ENCODE results near the gene NTSR1. TPM values are rescaled to one million over a fixed set of nuclear protein-coding genes. Genes with fewer than 3 reads are reported as not detected.

Gene NTSR1
- total RNA-seq, 1 experiment from 2014 or later: 0.98 TPM

GRCh38 chr20:62772619-62772989, 64.0 kb downstream of the NTSR1 start:
- intact Hi-C loops (cut with micrococcal nuclease; ENCODE audit: unreplicated experiment): no loop called here
- POLR2A ChIA-PET (ENCODE audit: unreplicated experiment): no interaction called here

GRCh38 chr20:62772990-62773844, 64.6 kb downstream of the NTSR1 start:
- no TSS peak for BruUV-seq (replicated peaks)
- no peaks in the 10 kb centered on the region for H3K36me3 ChIP-seq (ENCODE audit: low read depth)
- no peaks in the 10 kb centered on the region for H4K20me1 ChIP-seq (ENCODE audit: insufficient read depth)
- peak in 1 of 2 experiments; percentile 93 for DNase-seq
- CTCF ChIA-PET: interaction anchor here (0.6 kb wide), 1 partner anchor 121 kb away, joined by 3 read pairs; no protein-coding TSS in a partner anchor
- peaks cover 41% of the 10 kb centered on the region for H3F3A ChIP-seq (ENCODE audit: insufficient read depth, low read depth)
- H3K4me1 ChIP-seq (replicated peaks; ENCODE audit: insufficient read depth): peaks cover 55% of the 10 kb centered on the region
- no peaks in the 10 kb centered on the region for H3K27me3 ChIP-seq (ENCODE audit: insufficient read depth, low read depth)
- peak overlapping the region; percentile 69 for H3K4me2 ChIP-seq
- TF ChIP-seq CTCF (conservative IDR thresholded peaks at IDR 0.05) (no peak), EZH2 (IDR thresholded peaks at IDR 0.05; ENCODE audit: low read depth) (no peak)
- intact Hi-C loops (cut with micrococcal nuclease; ENCODE audit: unreplicated experiment): no loop called here
- 0 out of 2 replicates have a peak overlapping the region, but pooled peaks have one; percentile 16 for H2AFZ ChIP-seq
- peak overlapping the region; percentile 22; the same call in 1 of the 2 replicates for H3K4me3 ChIP-seq
- H3K9me2 ChIP-seq (ENCODE audit: insufficient read depth): no peaks in the 10 kb centered on the region
- no peaks in the 10 kb centered on the region for H3K79me2 ChIP-seq (ENCODE audit: low read depth)
- POLR2A ChIA-PET (ENCODE audit: unreplicated experiment): no interaction called here
- no peaks in the 10 kb centered on the region for H3K9me3 ChIP-seq (ENCODE audit: insufficient read depth, low read depth)
- H3K27ac ChIP-seq: peak overlapping the region; percentile 63

More at GRCh38 chr20:62772619-62772989, 64.0 kb downstream of the NTSR1 start:
- Histone ChIP-seq H3K79me2 (ENCODE audit: low read depth) (no peaks in the 10 kb centered on the region), H3K27me3 (ENCODE audit: insufficient read depth, low read depth) (no peaks in the 10 kb centered on the region), H3K36me3 (ENCODE audit: low read depth) (no peaks in the 10 kb centered on the region), H2AFZ (0 out of 2 replicates have a peak overlapping the region, but pooled peaks have one; percentile 16), H3K4me1 (replicated peaks; ENCODE audit: insufficient read depth) (peaks cover 61% of the 10 kb centered on the region), H3K4me2 (peak overlapping the region; percentile 69), H3K27ac (peak overlapping the region; percentile 63), H4K20me1 (ENCODE audit: insufficient read depth) (no peaks in the 10 kb centered on the region), H3F3A (ENCODE audit: insufficient read depth, low read depth) (peaks cover 43% of the 10 kb centered on the region), H3K4me3 (peak overlapping the region; percentile 22; the same call in 1 of the 2 replicates), H3K9me2 (ENCODE audit: insufficient read depth) (no peaks in the 10 kb centered on the region), H3K9me3 (ENCODE audit: insufficient read depth, low read depth) (no peaks in the 10 kb centered on the region)
- no peak for TF ChIP-seq EZH2 (IDR thresholded peaks at IDR 0.05; ENCODE audit: low read depth)
- no peak for TF ChIP-seq CTCF (conservative IDR thresholded peaks at IDR 0.05)
- BruUV-seq (replicated peaks): no TSS peak
- CTCF ChIA-PET: no interaction called here
- DNase-seq: no peak

- DNase-seq: no peak
- Histone ChIP-seq H3K4me1 (replicated peaks; ENCODE audit: insufficient read depth) (peaks cover 46% of the 10 kb centered on the region), H3K27ac (peak overlapping the region; percentile 63), H3K36me3 (ENCODE audit: low read depth) (no peaks in the 10 kb centered on the region), H3K79me2 (ENCODE audit: low read depth) (no peaks in the 10 kb centered on the region), H2AFZ (no peak overlapping the region), H4K20me1 (ENCODE audit: insufficient read depth) (no peaks in the 10 kb centered on the region), H3K9me3 (ENCODE audit: insufficient read depth, low read depth) (no peaks in the 10 kb centered on the region), H3K4me2 (peak overlapping the region; percentile 69), H3K27me3 (ENCODE audit: insufficient read depth, low read depth) (no peaks in the 10 kb centered on the region), H3K4me3 (no peak overlapping the region), H3F3A (ENCODE audit: insufficient read depth, low read depth) (peaks cover 32% of the 10 kb centered on the region), H3K9me2 (ENCODE audit: insufficient read depth) (no peaks in the 10 kb centered on the region)
- POLR2A ChIA-PET (ENCODE audit: unreplicated experiment): no interaction called here
- no TSS peak for BruUV-seq (replicated peaks)
- intact Hi-C loops (cut with micrococcal nuclease; ENCODE audit: unreplicated experiment): no loop called here
- CTCF ChIA-PET: interaction anchor here (0.6 kb wide), 1 partner anchor 122 kb away, joined by 3 read pairs; no protein-coding TSS in a partner anchor
- TF ChIP-seq CTCF (conservative IDR thresholded peaks at IDR 0.05) (no peak), EZH2 (IDR thresholded peaks at IDR 0.05; ENCODE audit: low read depth) (no peak)
These were observed 65.4 kb downstream of the NTSR1 start for GRCh38 chr20:62773845-62774714.

All from PC-9 (cell line).